ENCODE data around the gene PPP2R5C.
"Not testable (repeated sequence)": the region's sequence is repeated elsewhere in the genome, so short reads cannot be mapped to it uniquely, and the experiment has no call there.

The PPP2R5C gene

GRCh38 chr14:101719045-101719645 is 42.4 kb upstream of the PPP2R5C start:
- H3K27me3 ChIP-seq (ENCODE audit: insufficient read depth, low read length): no peaks in the 10 kb centered on the region
- H3K9ac ChIP-seq (ENCODE audit: low read depth, low read length): no peak overlapping the region
- H3K36me3 ChIP-seq (ENCODE audit: insufficient read depth, low read depth, low read length): no peaks in the 10 kb centered on the region
- H3K4me3 ChIP-seq (ENCODE audit: low read length): no peak overlapping the region
- peaks cover 3% of the 10 kb centered on the region; the same call in 1 of the 2 replicates for H3K4me1 ChIP-seq (ENCODE audit: insufficient read depth, low read length)
- no peaks in the 10 kb centered on the region for H3K9me3 ChIP-seq (ENCODE audit: insufficient read depth, low read depth, low read length)
- no peak overlapping the region for H3K27ac ChIP-seq (ENCODE audit: low read length)

- Histone ChIP-seq H3K27ac (ENCODE audit: low read length) (no peak overlapping the region), H3K4me3 (ENCODE audit: low read length) (no peak overlapping the region), H3K9me3 (ENCODE audit: insufficient read depth, low read depth, low read length) (no peaks in the 10 kb centered on the region), H3K9ac (ENCODE audit: low read depth, low read length) (no peak overlapping the region), H3K27me3 (ENCODE audit: insufficient read depth, low read length) (no peaks in the 10 kb centered on the region), H3K36me3 (ENCODE audit: insufficient read depth, low read depth, low read length) (no peaks in the 10 kb centered on the region), H3K4me1 (ENCODE audit: insufficient read depth, low read length) (peaks cover 3% of the 10 kb centered on the region; the same call in 1 of the 2 replicates)
Observed at GRCh38 chr14:101719708-101720107, 41.8 kb upstream of the PPP2R5C start.

- Histone ChIP-seq H3K4me3 (ENCODE audit: low read length) (no peak overlapping the region), H3K9ac (ENCODE audit: low read depth, low read length) (no peak overlapping the region), H3K27ac (ENCODE audit: low read length) (no peak overlapping the region), H3K4me1 (ENCODE audit: insufficient read depth, low read length) (peaks cover 3% of the 10 kb centered on the region; the same call in 1 of the 2 replicates), H3K36me3 (ENCODE audit: insufficient read depth, low read depth, low read length) (no peaks in the 10 kb centered on the region), H3K27me3 (ENCODE audit: insufficient read depth, low read length) (no peaks in the 10 kb centered on the region), H3K9me3 (ENCODE audit: insufficient read depth, low read depth, low read length) (no peaks in the 10 kb centered on the region; the same call in 1 of the 2 replicates)
Observed at GRCh38 chr14:101721111-101721510, 40.4 kb upstream of the PPP2R5C start.

GRCh38 chr14:101721951-101722661 is 39.4 kb upstream of the PPP2R5C start:
- H3K9ac ChIP-seq (ENCODE audit: low read depth, low read length): no peak overlapping the region
- no peaks in the 10 kb centered on the region; the same call in 1 of the 2 replicates for H3K9me3 ChIP-seq (ENCODE audit: insufficient read depth, low read depth, low read length)
- H3K4me3 ChIP-seq (ENCODE audit: low read length): no peak overlapping the region
- H3K27me3 ChIP-seq (ENCODE audit: insufficient read depth, low read length): no peaks in the 10 kb centered on the region; the same call in 1 of the 2 replicates
- peaks cover 3% of the 10 kb centered on the region; the same call in 1 of the 2 replicates for H3K4me1 ChIP-seq (ENCODE audit: insufficient read depth, low read length)
- no peaks in the 10 kb centered on the region for H3K36me3 ChIP-seq (ENCODE audit: insufficient read depth, low read depth, low read length)
- H3K27ac ChIP-seq (ENCODE audit: low read length): no peak overlapping the region

- Histone ChIP-seq H3K27ac (ENCODE audit: low read length) (no peak overlapping the region), H3K36me3 (ENCODE audit: insufficient read depth, low read depth, low read length) (no peaks in the 10 kb centered on the region), H3K27me3 (ENCODE audit: insufficient read depth, low read length) (no peaks in the 10 kb centered on the region; the same call in 1 of the 2 replicates), H3K9me3 (ENCODE audit: insufficient read depth, low read depth, low read length) (no peaks in the 10 kb centered on the region; the same call in 1 of the 2 replicates), H3K4me3 (ENCODE audit: low read length) (no peak overlapping the region), H3K9ac (ENCODE audit: low read depth, low read length) (no peak overlapping the region), H3K4me1 (ENCODE audit: insufficient read depth, low read length) (peaks cover 3% of the 10 kb centered on the region; the same call in 1 of the 2 replicates)
Observed at GRCh38 chr14:101723061-101723595, 38.4 kb upstream of the PPP2R5C start.

DNA sequence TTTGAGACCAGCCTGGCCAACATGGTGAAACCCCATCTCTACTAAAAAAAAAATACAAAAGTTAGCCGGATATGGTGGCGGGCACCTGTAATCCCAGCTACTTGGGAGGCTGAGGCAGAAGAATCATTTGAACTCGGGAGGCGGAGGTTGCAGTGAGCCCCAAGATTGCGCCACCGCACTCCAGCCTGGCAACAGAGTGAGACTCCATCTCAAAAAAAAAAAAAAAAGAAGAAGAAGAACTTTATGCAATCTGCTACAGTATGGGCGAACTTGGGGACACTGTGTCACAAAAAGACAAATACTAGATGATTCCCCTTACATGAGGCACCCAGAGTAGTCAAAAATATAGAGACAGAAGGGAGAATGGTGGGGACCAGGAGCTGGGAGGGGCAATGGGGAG is 35.9 kb upstream of the PPP2R5C start:
- not testable (repeated sequence) for H3K4me3 ChIP-seq (ENCODE audit: low read length); H3K36me3 ChIP-seq (ENCODE audit: insufficient read depth, low read depth, low read length); H3K27me3 ChIP-seq (ENCODE audit: insufficient read depth, low read length); H3K9ac ChIP-seq (ENCODE audit: low read depth, low read length); H3K9me3 ChIP-seq (ENCODE audit: insufficient read depth, low read depth, low read length); H3K27ac ChIP-seq (ENCODE audit: low read length); H3K4me1 ChIP-seq (ENCODE audit: insufficient read depth, low read length)

DNA sequence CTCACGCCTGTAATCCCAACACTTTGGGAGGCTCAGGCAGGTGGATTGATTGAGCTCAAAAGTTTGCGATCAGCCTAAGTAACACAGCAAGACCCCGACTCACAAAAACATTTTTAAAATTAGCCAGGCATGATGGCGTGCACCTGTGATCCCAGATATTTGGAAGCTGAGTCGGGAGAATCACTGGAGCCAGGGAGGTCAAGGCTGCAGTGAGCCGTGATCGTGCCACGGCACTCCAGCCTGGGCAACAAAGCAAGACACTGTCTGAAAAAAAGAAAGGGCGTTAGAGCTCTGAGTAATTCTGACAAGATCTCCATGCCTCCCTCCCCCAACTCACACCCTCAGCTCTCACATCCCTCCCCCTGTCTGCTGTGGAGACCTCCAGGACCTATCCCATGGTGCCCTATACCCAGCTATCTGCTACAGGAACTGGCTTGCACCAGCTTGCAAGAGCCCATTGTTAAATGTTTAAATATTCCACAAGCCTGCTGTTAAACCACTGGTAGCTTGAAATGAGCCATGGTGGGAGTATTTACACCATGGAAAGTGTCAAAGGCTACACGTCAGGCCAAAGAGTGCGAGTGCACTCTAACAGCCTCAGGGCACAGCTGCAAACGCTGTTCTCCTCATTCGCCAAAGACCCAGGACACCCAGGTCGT is 35.1 kb upstream of the PPP2R5C start:
- Histone ChIP-seq H3K4me1 (ENCODE audit: insufficient read depth, low read length) (peaks cover 7% of the 10 kb centered on the region), H3K27me3 (ENCODE audit: insufficient read depth, low read length) (no peaks in the 10 kb centered on the region; the same call in 1 of the 2 replicates), H3K9ac (ENCODE audit: low read depth, low read length) (no peak overlapping the region), H3K4me3 (ENCODE audit: low read length) (no peak overlapping the region), H3K36me3 (ENCODE audit: insufficient read depth, low read depth, low read length) (no peaks in the 10 kb centered on the region), H3K27ac (ENCODE audit: low read length) (no peak overlapping the region), H3K9me3 (ENCODE audit: insufficient read depth, low read depth, low read length) (no peaks in the 10 kb centered on the region; the same call in 1 of the 2 replicates)

DNA sequence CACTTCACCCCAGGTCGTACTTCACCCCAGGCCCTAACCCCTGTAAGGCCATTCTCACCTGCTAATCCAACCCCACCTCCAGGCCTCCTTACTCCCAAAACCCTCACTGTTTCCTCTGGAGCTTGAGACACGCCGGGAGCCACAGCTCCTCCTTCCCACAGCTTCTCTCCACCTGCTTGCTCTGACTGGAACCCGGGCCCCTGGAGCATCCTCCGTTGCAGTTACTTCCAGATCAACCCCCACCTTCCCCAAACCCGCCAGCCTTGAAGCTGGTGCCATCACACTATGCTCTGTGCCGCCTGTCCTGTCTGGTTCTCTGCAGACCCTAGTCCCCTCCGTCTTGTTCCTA is 34.6 kb upstream of the PPP2R5C start:
- Histone ChIP-seq H3K27me3 (ENCODE audit: insufficient read depth, low read length) (no peaks in the 10 kb centered on the region; the same call in 1 of the 2 replicates), H3K4me1 (ENCODE audit: insufficient read depth, low read length) (peaks cover 8% of the 10 kb centered on the region), H3K36me3 (ENCODE audit: insufficient read depth, low read depth, low read length) (no peaks in the 10 kb centered on the region), H3K9me3 (ENCODE audit: insufficient read depth, low read depth, low read length) (no peaks in the 10 kb centered on the region; the same call in 1 of the 2 replicates), H3K27ac (ENCODE audit: low read length) (no peak overlapping the region), H3K9ac (ENCODE audit: low read depth, low read length) (no peak overlapping the region), H3K4me3 (ENCODE audit: low read length) (no peak overlapping the region)

DNA sequence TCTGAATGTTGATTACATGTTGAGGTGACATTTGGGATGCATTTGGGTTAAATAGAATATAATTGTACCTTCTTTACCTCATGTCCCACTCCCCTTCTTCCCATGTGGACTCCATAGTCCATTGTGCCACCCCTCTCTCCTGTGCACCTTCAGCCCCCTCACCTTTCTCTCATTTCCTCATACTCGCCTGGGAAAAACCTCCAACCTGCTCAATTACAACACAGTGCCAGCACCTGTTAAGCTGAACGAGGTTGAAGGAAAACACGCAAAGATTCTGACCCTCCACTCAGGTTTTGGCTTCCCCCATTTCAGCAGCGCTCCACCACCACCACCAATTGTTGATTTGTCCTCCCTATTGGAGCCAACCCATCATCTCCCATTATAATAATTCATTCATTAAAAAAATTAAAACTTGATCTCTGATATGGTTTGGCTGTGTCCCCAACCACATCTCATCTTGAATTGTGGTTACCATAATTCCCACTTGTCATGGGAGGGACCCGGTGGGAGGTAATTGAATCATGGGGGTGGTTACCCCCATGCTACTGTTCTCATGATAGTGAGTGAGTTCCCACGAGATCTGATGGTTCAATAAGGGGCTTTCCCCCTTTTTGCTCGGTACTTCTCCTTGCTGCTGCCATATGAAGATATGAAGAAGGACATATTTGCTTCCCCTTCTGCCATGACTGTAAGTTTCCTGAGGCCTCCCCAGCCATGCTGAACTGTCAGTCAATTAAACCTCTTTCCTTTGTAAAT is 33.7 kb upstream of the PPP2R5C start:
- no peak overlapping the region for H3K4me3 ChIP-seq (ENCODE audit: low read length)
- H3K9me3 ChIP-seq (ENCODE audit: insufficient read depth, low read depth, low read length): no peaks in the 10 kb centered on the region; the same call in 1 of the 2 replicates
- no peaks in the 10 kb centered on the region for H3K36me3 ChIP-seq (ENCODE audit: insufficient read depth, low read depth, low read length)
- H3K4me1 ChIP-seq (ENCODE audit: insufficient read depth, low read length): peaks cover 11% of the 10 kb centered on the region
- H3K27ac ChIP-seq (ENCODE audit: low read length): no peak overlapping the region
- H3K9ac ChIP-seq (ENCODE audit: low read depth, low read length): no peak overlapping the region
- no peaks in the 10 kb centered on the region; the same call in 1 of the 2 replicates for H3K27me3 ChIP-seq (ENCODE audit: insufficient read depth, low read length)

- no peak overlapping the region for H3K4me3 ChIP-seq (ENCODE audit: low read length)
- H3K9me3 ChIP-seq (ENCODE audit: insufficient read depth, low read depth, low read length): no peaks in the 10 kb centered on the region; the same call in 1 of the 2 replicates
- H3K27me3 ChIP-seq (ENCODE audit: insufficient read depth, low read length): no peaks in the 10 kb centered on the region; the same call in 1 of the 2 replicates
- no peaks in the 10 kb centered on the region for H3K36me3 ChIP-seq (ENCODE audit: insufficient read depth, low read depth, low read length)
- no peak overlapping the region for H3K9ac ChIP-seq (ENCODE audit: low read depth, low read length)
- H3K4me1 ChIP-seq (ENCODE audit: insufficient read depth, low read length): peaks cover 11% of the 10 kb centered on the region; the same call in 1 of the 2 replicates
- no peak overlapping the region for H3K27ac ChIP-seq (ENCODE audit: low read length)
Observed at GRCh38 chr14:101728367-101728742, 33.2 kb upstream of the PPP2R5C start.

GRCh38 chr14:101729382-101729781 is 32.1 kb upstream of the PPP2R5C start:
- Histone ChIP-seq H3K27me3 (ENCODE audit: insufficient read depth, low read length) (no peaks in the 10 kb centered on the region; the same call in 1 of the 2 replicates), H3K9me3 (ENCODE audit: insufficient read depth, low read depth, low read length) (no peaks in the 10 kb centered on the region; the same call in 1 of the 2 replicates), H3K27ac (ENCODE audit: low read length) (no peak overlapping the region), H3K4me3 (ENCODE audit: low read length) (no peak overlapping the region), H3K4me1 (ENCODE audit: insufficient read depth, low read length) (peaks cover 11% of the 10 kb centered on the region; the same call in 1 of the 2 replicates), H3K9ac (ENCODE audit: low read depth, low read length) (no peak overlapping the region), H3K36me3 (ENCODE audit: insufficient read depth, low read depth, low read length) (no peaks in the 10 kb centered on the region)

Data from iPS-20b (cell line).